IMR-90 (cell line): ENCODE measurements around the gene ALLC. TPM values are rescaled to one million over a fixed set of nuclear protein-coding genes. Genes with fewer than 3 reads are reported as not detected.

ENCODE experiments used
- ATAC-seq: fragments of 200-7000 bp; cut with Tn5 transposase; 2 replicates; pipeline ENCODE4 v1.9.1; 2020; ENCODE audit warnings: low read depth, mild to moderate bottlenecking, moderate library complexity
- BruUV-seq: library from RNA; stranded (reverse); fragments of 400-500 nt; replicated peaks from 2 replicates; lab custom pipeline; 2021; lab: Mats Ljungman, UMichigan
- CTCF ChIA-PET: fragments of 300-600 bp; formaldehyde crosslinking; extraction: SDS; loops from one replicate; lab custom pipeline; 2021; ENCODE audit warnings: antibody characterized with exemption; lab: Yijun Ruan, JAX
- POLR2A ChIA-PET: fragments of 300-600 bp; sonication (Branson Sonifier 250); formaldehyde crosslinking; loops from one replicate; lab custom pipeline; 2022; ENCODE audit warnings: antibody characterized with exemption; ENCODE audit not compliant: unreplicated experiment; lab: Charles Lee
- DNase-seq: peaks from one replicate; pipeline ENCODE4 v3.0.0; 2013
- H2AFZ ChIP-seq: replicated peaks from 2 replicates; pipeline ENCODE3; 2013; ENCODE audit warnings: low read length, mild to moderate bottlenecking; ENCODE audit not compliant: poor library complexity
- H2AK5ac ChIP-seq: 2 replicates; pipeline ENCODE4 v1.6.1; 2013; ENCODE audit warnings: low read depth, low read length, inconsistent platforms
- H2AK9ac ChIP-seq: replicated peaks from 2 replicates; pipeline ENCODE3; 2013; ENCODE audit warnings: mild to moderate bottlenecking, low read depth, low read length, moderate library complexity; ENCODE audit not compliant: poor library complexity
- H2BK120ac ChIP-seq: 2 replicates; pipeline ENCODE4 v1.6.1; 2013; ENCODE audit warnings: low read depth, low read length, inconsistent platforms
- H2BK15ac ChIP-seq: 3 replicates; pipeline ENCODE4 v1.6.1; 2013; ENCODE audit warnings: low read depth, low read length, inconsistent platforms
- H2BK20ac ChIP-seq: 2 replicates; pipeline ENCODE4 v1.6.1; 2013; ENCODE audit warnings: low read depth, mild to moderate bottlenecking, inconsistent platforms, low read length, moderate library complexity
- H2BK5ac ChIP-seq: 2 replicates; pipeline ENCODE4 v1.6.1; 2013; ENCODE audit warnings: mild to moderate bottlenecking, low read depth, low read length, inconsistent platforms; ENCODE audit not compliant: poor library complexity, severe bottlenecking
- H3K14ac ChIP-seq: replicated peaks from 2 replicates; pipeline ENCODE4 v1.6.1; 2013; ENCODE audit warnings: low read depth, low read length, inconsistent platforms
- H3K18ac ChIP-seq: 2 replicates; pipeline ENCODE4 v1.6.1; 2013; ENCODE audit warnings: low read depth, low read length, control low read depth
- H3K23ac ChIP-seq: 2 replicates; pipeline ENCODE4 v1.6.1; 2013; ENCODE audit warnings: low read depth, low read length, inconsistent platforms
- H3K27ac ChIP-seq: 2 replicates; pipeline ENCODE4 v1.5.1; 2013; ENCODE audit warnings: mild to moderate bottlenecking, control low read depth, low read length; ENCODE audit not compliant: insufficient read depth
- H3K27me3 ChIP-seq: 2 replicates; pipeline ENCODE4 v1.6.1; 2013; ENCODE audit warnings: low read length; ENCODE audit not compliant: control insufficient read depth, insufficient read depth
- H3K36me3 ChIP-seq: 2 replicates; pipeline ENCODE4 v1.6.1; 2013; ENCODE audit warnings: low read length, mixed read lengths; ENCODE audit not compliant: control insufficient read depth, insufficient read depth
- H3K4ac ChIP-seq: 2 replicates; pipeline ENCODE4 v1.6.1; 2013; ENCODE audit warnings: low read depth, low read length, inconsistent platforms
- H3K4me1 ChIP-seq: 2 replicates; pipeline ENCODE4 v1.6.1; 2013; ENCODE audit warnings: low read length, mixed read lengths; ENCODE audit not compliant: control insufficient read depth, insufficient read depth
- H3K4me2 ChIP-seq: 2 replicates; pipeline ENCODE4 v1.6.1; 2013; ENCODE audit warnings: low read depth, mild to moderate bottlenecking, control low read depth, low read length, moderate library complexity
- H3K4me3 ChIP-seq: 2 replicates; pipeline ENCODE4 v1.5.1; 2013; ENCODE audit warnings: low read depth, mild to moderate bottlenecking, control low read depth, low read length, moderate library complexity; ENCODE audit not compliant: insufficient read depth
- H3K56ac ChIP-seq: 2 replicates; pipeline ENCODE4 v1.6.1; 2013; ENCODE audit warnings: low read length, inconsistent platforms; ENCODE audit not compliant: insufficient read depth; ENCODE audit errors: extremely low read depth
- H3K79me1 ChIP-seq, 2 experiments: 2 replicates each; pipeline ENCODE4 v1.6.1; 2013; ENCODE audit warnings: low read length in 2 of 2, inconsistent platforms in 1 of 2, low read depth in 1 of 2
- H3K9ac ChIP-seq: 2 replicates; pipeline ENCODE4 v1.6.1; 2013; ENCODE audit warnings: low read depth, low read length, control low read depth
- H3K9me1 ChIP-seq: 2 replicates; pipeline ENCODE4 v1.6.1; 2013; ENCODE audit warnings: low read length, inconsistent platforms; ENCODE audit not compliant: insufficient read depth
- H3K9me3 ChIP-seq: 2 replicates; pipeline ENCODE4 v1.6.1; 2013; ENCODE audit warnings: low read length; ENCODE audit not compliant: control insufficient read depth, insufficient read depth
- H4K20me1 ChIP-seq: 2 replicates; pipeline ENCODE4 v1.6.1; 2013; ENCODE audit warnings: low read length, inconsistent platforms; ENCODE audit not compliant: insufficient read depth
- H4K5ac ChIP-seq: 2 replicates; pipeline ENCODE4 v1.6.1; 2013; ENCODE audit warnings: mild to moderate bottlenecking, low read depth, low read length, control low read depth
- H4K8ac ChIP-seq, 2 experiments: 2 replicates each; pipeline ENCODE4 v1.6.1; 2013; ENCODE audit warnings: low read depth in 2 of 2, low read length in 2 of 2, control low read depth in 1 of 2, inconsistent platforms in 1 of 2
- H4K91ac ChIP-seq: 2 replicates; pipeline ENCODE4 v1.6.1; 2013; ENCODE audit warnings: low read depth, low read length, inconsistent platforms; ENCODE audit not compliant: insufficient read depth
- CEBPB ChIP-seq: IDR thresholded peaks from 2 replicates; pipeline ENCODE4 v1.6.1; 2012; ENCODE audit warnings: low read depth, low read length, improper control_type of control experiment
- CHD1 ChIP-seq: IDR thresholded peaks from 2 replicates; pipeline ENCODE4 v1.6.1; 2012; ENCODE audit warnings: low read depth, low read length, improper control_type of control experiment
- MAZ ChIP-seq: IDR thresholded peaks from 2 replicates; pipeline ENCODE4 v1.6.1; 2012; ENCODE audit warnings: low read depth, mild to moderate bottlenecking, low read length, improper control_type of control experiment, moderate library complexity, borderline replicate concordance
- POLR2A ChIP-seq: IDR thresholded peaks from 2 replicates; pipeline ENCODE4 v1.6.1; 2012; ENCODE audit warnings: mild to moderate bottlenecking, low read depth, low read length
- RAD21 ChIP-seq: IDR thresholded peaks from 2 replicates; pipeline ENCODE4 v1.6.1; 2012; ENCODE audit warnings: low read length, improper control_type of control experiment
- RFX5 ChIP-seq: IDR thresholded peaks from 2 replicates; pipeline ENCODE4 v1.8.0; 2012; ENCODE audit warnings: low read depth, mild to moderate bottlenecking, low read length, moderate library complexity
- SMC3 ChIP-seq: fragments of 150-350 bp; IDR thresholded peaks from 2 replicates; pipeline ENCODE4 v1.6.1; 2016; ENCODE audit warnings: low read depth, mild to moderate bottlenecking, antibody characterized with exemption, low read length, moderate library complexity
- USF2 ChIP-seq: fragments of 150-350 bp; IDR thresholded peaks from 2 replicates; pipeline ENCODE4 v1.6.1; 2017; ENCODE audit warnings: mild to moderate bottlenecking, antibody characterized with exemption, low read length, low read depth
- WGBS, 2 experiments: methylation state at CpG; one replicate each; pipeline versions ENCODE4 v1.1.5 to v1.1.7; 2013; ENCODE audit warnings: missing lambda C conversion rate in 2 of 2; ENCODE audit not compliant: insufficient read length in 1 of 2; ENCODE audit errors: extremely low coverage in 2 of 2; 5-methylcytosine and 5-hydroxymethylcytosine counted together
- dilution Hi-C: fragments of 300-500 bp; cut with HindIII; formaldehyde crosslinking; loops from one replicate; pipeline ENCODE4 v1.14.3; 2018; ENCODE audit warnings: low sequenced_read_pairs; ENCODE audit not compliant: unreplicated experiment
- in situ Hi-C: fragments of 300-500 bp; cut with MboI; formaldehyde crosslinking; loops from 3 replicates; pipeline ENCODE4 v1.14.3; 2019; ENCODE audit warnings: low sequenced_read_pairs, inconsistent platforms, mixed read lengths
- intact Hi-C: fragments of 100-400 bp; cut with micrococcal nuclease; formaldehyde crosslinking; loops from 2 replicates; pipeline ENCODE4 v1.10.0; 2022
- polyA plus RNA-seq, 3 experiments: library from polyadenylated mRNA; depleted of rRNA; stranded (reverse); fragments of >200 nt; gene quantifications; 2 replicates each; pipeline ENCODE4 v1.2.3, GENCODE V29; 2012; ENCODE audit warnings: low replicate concordance in 1 of 3
- total RNA-seq: library from RNA; depleted of rRNA; stranded (reverse); fragments of >200 nt; gene quantifications from 2 replicates; pipeline ENCODE4 v1.2.3, GENCODE V29; 2012
- TF ChIP-seq, protein P1 (sequence below): fragments of 150-350 bp; IDR thresholded peaks from 2 replicates; pipeline ENCODE4 v1.6.1; 2016; ENCODE audit warnings: low read depth, mild to moderate bottlenecking, low read length, moderate library complexity, borderline replicate concordance
- TF ChIP-seq, protein P2 (sequence below): conservative IDR thresholded peaks from 2 replicates; pipeline ENCODE4 v1.5.1; 2012; ENCODE audit warnings: mild to moderate bottlenecking, low read depth, low read length, improper control_type of control experiment

Gene ALLC
- total and polyA plus RNA-seq, 2 of the 4 experiments (the other 2 are of a cell fraction): not detected

GRCh38 chr2:3743951-3744555 lies 86.1 kb downstream of the ALLC start:
- Histone ChIP-seq H3K79me1 (no peaks in the 10 kb centered on the region), H3K56ac (no peak overlapping the region), H2BK20ac (no peak overlapping the region), H3K9me1 (no peaks in the 10 kb centered on the region), H2BK5ac (no peak overlapping the region), H3K4me1 (no peaks in the 10 kb centered on the region), H2BK15ac (no peak overlapping the region), H4K8ac (no peak overlapping the region), H3K36me3 (no peaks in the 10 kb centered on the region), H2BK120ac (no peak overlapping the region), H3K27ac (no peak overlapping the region), H2AFZ (peak overlapping the region; percentile 10), H3K14ac (no peak overlapping the region), H3K4me3 (no peak overlapping the region), H4K5ac (no peak overlapping the region), H4K91ac (no peak overlapping the region), H3K27me3 (no peaks in the 10 kb centered on the region), H3K9ac (no peak overlapping the region), H4K20me1 (no peaks in the 10 kb centered on the region), H2AK9ac (no peak overlapping the region), H3K9me3 (no peaks in the 10 kb centered on the region), H3K4me2 (no peak overlapping the region), H3K23ac (no peak overlapping the region), H3K18ac (no peak overlapping the region), H3K4ac (no peak overlapping the region), H2AK5ac (no peak overlapping the region)
- WGBS, 2 experiments: 68% methylated on average over 6 of the region's 12 CpGs; no CpG with 5 or more reads in 1 of the 2 experiments
- ATAC-seq (no peak), DNase-seq (no peak)
- dilution Hi-C loops: no loop called here
- in situ Hi-C loops: no loop called here
- ChIA-PET CTCF (interaction anchor here (1.4 kb wide), 1 partner anchor 37 kb away, joined by 4 read pairs; no protein-coding TSS in a partner anchor), POLR2A (no interaction called here)
- no TSS peak for BruUV-seq
- TF ChIP-seq POLR2A: no peak
- TF ChIP-seq, protein P1, sequence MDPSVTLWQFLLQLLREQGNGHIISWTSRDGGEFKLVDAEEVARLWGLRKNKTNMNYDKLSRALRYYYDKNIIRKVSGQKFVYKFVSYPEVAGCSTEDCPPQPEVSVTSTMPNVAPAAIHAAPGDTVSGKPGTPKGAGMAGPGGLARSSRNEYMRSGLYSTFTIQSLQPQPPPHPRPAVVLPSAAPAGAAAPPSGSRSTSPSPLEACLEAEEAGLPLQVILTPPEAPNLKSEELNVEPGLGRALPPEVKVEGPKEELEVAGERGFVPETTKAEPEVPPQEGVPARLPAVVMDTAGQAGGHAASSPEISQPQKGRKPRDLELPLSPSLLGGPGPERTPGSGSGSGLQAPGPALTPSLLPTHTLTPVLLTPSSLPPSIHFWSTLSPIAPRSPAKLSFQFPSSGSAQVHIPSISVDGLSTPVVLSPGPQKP: no peak
- no peak for TF ChIP-seq CEBPB
- TF ChIP-seq USF2: no peak
- no peak for TF ChIP-seq RFX5
- TF ChIP-seq SMC3: no peak
- TF ChIP-seq CHD1: no peak
- TF ChIP-seq RAD21: no peak
- TF ChIP-seq, protein P2, sequence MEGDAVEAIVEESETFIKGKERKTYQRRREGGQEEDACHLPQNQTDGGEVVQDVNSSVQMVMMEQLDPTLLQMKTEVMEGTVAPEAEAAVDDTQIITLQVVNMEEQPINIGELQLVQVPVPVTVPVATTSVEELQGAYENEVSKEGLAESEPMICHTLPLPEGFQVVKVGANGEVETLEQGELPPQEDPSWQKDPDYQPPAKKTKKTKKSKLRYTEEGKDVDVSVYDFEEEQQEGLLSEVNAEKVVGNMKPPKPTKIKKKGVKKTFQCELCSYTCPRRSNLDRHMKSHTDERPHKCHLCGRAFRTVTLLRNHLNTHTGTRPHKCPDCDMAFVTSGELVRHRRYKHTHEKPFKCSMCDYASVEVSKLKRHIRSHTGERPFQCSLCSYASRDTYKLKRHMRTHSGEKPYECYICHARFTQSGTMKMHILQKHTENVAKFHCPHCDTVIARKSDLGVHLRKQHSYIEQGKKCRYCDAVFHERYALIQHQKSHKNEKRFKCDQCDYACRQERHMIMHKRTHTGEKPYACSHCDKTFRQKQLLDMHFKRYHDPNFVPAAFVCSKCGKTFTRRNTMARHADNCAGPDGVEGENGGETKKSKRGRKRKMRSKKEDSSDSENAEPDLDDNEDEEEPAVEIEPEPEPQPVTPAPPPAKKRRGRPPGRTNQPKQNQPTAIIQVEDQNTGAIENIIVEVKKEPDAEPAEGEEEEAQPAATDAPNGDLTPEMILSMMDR: no peak
- no peak for TF ChIP-seq MAZ
- intact Hi-C loops: no loop called here
